Measurements from ENCODE around the gene LAD1. TPM values are rescaled to one million over a fixed set of nuclear protein-coding genes. Genes with fewer than 3 reads are reported as not detected.

LAD1 gene
- total RNA-seq, 1 donor from 2014 or later = not detected

DNA sequence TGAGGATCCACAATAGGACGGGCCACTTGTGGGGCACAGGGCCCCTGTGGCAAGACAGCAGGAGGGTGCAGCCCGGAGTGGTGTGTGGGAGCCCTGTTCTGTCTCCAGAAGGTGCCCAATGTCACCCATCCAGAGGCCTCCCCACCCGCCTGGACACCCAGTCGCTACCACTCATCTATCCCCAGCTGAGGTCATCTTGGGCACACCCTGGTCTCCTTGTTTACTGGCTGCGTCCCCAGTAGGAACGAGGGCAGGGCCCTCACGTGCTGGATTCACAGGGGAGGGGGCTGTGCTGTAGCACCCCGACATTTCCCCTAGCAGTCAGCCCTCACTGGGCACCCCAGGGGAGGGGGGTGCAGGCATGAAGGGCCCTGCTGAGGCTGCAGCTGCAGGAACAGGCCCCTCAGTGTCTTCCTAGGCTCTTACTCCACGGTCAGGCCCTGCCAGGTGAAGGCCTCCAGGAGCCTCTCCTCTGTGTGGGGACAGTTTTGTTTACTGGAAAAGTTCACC, 19.3 kb downstream of the LAD1 start:
- no peak overlapping the region for H3K4me3 Mint-ChIP-seq
- DNase-seq (ENCODE audit: low spot score) = no peak
- H3K36me3 Mint-ChIP-seq (ENCODE audit: low read depth) = no peaks in the 10 kb centered on the region
- intact Hi-C loops (cut with micrococcal nuclease) = no loop called here
- no peak overlapping the region for H3K27ac Mint-ChIP-seq
- no peaks in the 10 kb centered on the region for H3K4me1 Mint-ChIP-seq (ENCODE audit: low read depth)
- no peaks in the 10 kb centered on the region for H3K9me3 Mint-ChIP-seq
- H3K27me3 Mint-ChIP-seq (ENCODE audit: insufficient read depth) = peaks cover 6% of the 10 kb centered on the region

DNA sequence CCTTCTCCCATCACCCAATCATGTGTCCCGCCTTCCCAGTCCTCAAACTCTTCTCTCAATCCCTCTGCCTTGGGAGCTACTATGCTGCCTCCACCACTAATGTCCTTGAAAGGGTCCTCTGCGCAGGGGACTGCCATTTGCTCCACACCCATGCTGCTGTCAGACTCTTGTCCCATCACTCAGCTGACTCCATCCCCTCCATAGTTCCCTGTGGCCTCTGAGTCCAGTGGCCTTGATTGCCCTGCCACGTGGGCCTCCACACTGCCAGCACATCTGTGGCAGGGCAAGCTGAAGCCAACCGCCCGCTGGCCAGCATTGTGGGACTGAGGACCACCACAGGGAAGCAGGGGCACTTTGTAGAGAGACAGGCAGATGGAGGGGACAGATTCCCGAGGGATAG, 20.3 kb downstream of the LAD1 start:
- Mint-ChIP-seq H3K9me3 (no peaks in the 10 kb centered on the region), H3K27me3 (ENCODE audit: insufficient read depth) (peaks cover 5% of the 10 kb centered on the region), H3K36me3 (ENCODE audit: low read depth) (no peaks in the 10 kb centered on the region), H3K4me1 (ENCODE audit: low read depth) (no peaks in the 10 kb centered on the region), H3K27ac (no peak overlapping the region), H3K4me3 (no peak overlapping the region)
- no peak for DNase-seq (ENCODE audit: low spot score)
- intact Hi-C loops (cut with micrococcal nuclease) = no loop called here

DNA sequence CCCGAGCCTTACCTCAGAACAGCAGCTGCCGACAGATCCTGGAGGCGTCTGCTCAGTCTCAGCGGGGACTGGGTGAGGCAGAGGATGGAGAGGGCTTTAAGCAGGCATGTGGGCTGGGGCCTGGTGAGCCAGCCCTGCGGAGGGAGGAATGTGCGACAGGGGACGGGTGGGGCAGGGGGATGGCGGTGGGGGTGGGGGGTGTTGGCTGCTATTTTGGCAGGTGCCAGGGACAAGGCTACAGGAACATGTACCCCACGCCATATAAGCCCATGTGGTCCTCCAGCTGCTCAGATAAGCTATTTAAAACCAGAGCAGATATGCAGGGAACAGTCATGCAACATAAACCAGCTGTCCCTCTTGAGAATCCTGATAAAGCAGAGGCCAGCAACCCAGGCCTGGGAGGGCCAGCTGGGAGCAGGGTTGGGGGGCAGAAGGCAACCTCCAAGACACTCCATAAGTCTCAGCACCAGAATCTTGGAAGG, 21.5 kb downstream of the LAD1 start, which contains the start of gene TNNT2:
TNNT2 (minus strand) TSS at position 70 of the 482 bp plus-strand sequence. CDS start 4,426 bp downstream, outside the sequence.
- intact Hi-C loops (cut with micrococcal nuclease) = no loop called here
- Mint-ChIP-seq H3K36me3 (ENCODE audit: low read depth) (no peaks in the 10 kb centered on the region), H3K27ac (no peak within 1 kb of the TSS), H3K4me3 (no peak within 1 kb of the TSS), H3K4me1 (ENCODE audit: low read depth) (no peaks in the 10 kb centered on the region), H3K27me3 (ENCODE audit: insufficient read depth) (peaks cover 10% of the 10 kb centered on the region), H3K9me3 (no peaks in the 10 kb centered on the region)
- no peak for DNase-seq (ENCODE audit: low spot score)

DNA sequence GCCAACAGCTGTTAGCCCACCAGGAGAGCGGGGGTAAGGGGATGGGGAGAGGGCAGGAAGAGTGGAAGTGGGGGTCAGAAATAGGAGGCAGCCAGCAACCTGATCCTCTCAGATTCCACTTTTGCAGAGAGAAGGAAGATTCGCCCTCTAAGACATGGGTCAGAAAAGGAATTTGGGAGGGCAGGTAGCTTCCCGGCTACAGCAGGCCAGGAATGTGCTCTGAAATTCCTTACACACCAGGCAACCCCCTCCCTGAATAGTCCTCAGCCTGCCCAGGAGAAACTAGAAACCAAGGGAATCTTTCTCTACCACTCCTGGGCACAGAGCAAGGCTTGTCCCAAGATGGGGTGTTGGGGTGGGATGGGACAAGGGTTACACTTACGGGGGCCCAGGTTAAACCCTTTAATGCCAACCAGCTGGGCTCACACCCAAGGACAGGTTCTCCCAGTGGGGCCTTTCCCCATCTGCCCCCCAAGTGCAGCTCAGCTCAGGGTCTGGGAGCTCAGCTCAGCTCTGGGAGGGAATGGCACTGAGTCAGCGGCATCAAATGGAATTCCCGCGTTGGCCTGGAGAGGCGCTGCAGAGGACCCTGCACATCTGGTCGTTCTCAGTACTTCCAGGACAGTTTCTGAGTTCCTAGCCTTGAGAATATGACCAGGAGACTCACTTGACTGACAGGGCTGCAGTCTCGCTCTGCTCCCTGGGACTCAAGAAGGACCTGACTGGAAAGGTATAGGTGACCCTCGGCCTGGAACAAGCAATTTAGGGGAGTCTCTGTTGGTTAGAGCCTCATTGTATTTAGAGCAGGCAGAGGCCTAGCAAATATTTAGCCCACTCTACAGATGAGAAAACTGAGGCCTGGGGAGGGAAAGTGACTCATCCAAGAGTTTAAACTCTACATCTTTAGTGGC, 22.4 kb downstream of the LAD1 start:
- DNase-seq (ENCODE audit: low spot score) = no peak
- Mint-ChIP-seq H3K27ac (no peak overlapping the region), H3K4me1 (ENCODE audit: low read depth) (no peaks in the 10 kb centered on the region), H3K27me3 (ENCODE audit: insufficient read depth) (peaks cover 10% of the 10 kb centered on the region), H3K36me3 (ENCODE audit: low read depth) (no peaks in the 10 kb centered on the region), H3K4me3 (no peak overlapping the region), H3K9me3 (no peaks in the 10 kb centered on the region)
- intact Hi-C loops (cut with micrococcal nuclease) = no loop called here

DNA sequence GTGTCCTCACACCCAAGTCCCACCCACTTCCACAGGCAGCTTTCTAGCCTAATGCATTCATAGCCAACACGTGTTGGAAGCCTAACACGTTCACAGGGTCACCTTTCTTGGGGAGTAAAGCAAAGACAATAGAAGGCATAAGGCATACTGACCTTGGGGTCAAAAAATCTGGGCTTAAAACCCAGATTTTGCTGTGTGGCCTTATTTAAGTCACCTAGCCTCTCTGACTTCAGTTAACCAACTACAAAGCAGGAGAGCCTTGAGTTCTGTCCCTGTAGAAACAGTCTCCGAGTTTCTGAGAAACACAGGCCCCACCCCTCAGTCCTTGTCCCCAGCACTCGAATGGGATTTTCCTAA, 23.0 kb downstream of the LAD1 start:
- H3K4me3 Mint-ChIP-seq = no peak overlapping the region
- DNase-seq (ENCODE audit: low spot score) = no peak
- H3K27ac Mint-ChIP-seq = no peak overlapping the region
- no peaks in the 10 kb centered on the region for H3K36me3 Mint-ChIP-seq (ENCODE audit: low read depth)
- peaks cover 16% of the 10 kb centered on the region for H3K27me3 Mint-ChIP-seq (ENCODE audit: insufficient read depth)
- H3K9me3 Mint-ChIP-seq = no peaks in the 10 kb centered on the region
- intact Hi-C loops (cut with micrococcal nuclease) = no loop called here
- H3K4me1 Mint-ChIP-seq (ENCODE audit: low read depth) = no peaks in the 10 kb centered on the region

DNA sequence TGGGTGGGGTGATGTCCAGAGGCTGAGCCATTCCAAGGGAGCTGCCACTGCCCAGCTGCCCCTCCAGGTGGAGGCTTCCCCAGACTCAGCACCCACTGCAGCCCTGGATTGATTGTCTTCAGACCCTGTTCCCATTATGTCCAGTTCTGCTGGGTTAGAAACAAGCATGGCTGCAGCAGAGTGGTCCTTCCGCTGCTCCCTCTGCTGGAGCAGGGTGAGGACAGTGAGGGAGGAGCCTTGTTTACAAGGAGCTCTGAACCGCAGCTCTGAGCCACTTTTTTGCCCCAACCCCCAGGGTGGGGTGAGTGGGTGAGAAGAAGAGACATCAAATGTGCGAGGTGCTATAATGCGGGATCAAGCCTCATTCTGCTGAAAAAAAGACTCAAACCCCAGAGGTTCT, 24.0 kb downstream of the LAD1 start:
- DNase-seq (ENCODE audit: low spot score) = no peak
- Mint-ChIP-seq H3K36me3 (ENCODE audit: low read depth) (no peaks in the 10 kb centered on the region), H3K27me3 (ENCODE audit: insufficient read depth) (peaks cover 17% of the 10 kb centered on the region), H3K4me1 (ENCODE audit: low read depth) (no peaks in the 10 kb centered on the region), H3K4me3 (no peak overlapping the region), H3K27ac (no peak overlapping the region), H3K9me3 (no peaks in the 10 kb centered on the region)
- intact Hi-C loops (cut with micrococcal nuclease) = no loop called here

DNA sequence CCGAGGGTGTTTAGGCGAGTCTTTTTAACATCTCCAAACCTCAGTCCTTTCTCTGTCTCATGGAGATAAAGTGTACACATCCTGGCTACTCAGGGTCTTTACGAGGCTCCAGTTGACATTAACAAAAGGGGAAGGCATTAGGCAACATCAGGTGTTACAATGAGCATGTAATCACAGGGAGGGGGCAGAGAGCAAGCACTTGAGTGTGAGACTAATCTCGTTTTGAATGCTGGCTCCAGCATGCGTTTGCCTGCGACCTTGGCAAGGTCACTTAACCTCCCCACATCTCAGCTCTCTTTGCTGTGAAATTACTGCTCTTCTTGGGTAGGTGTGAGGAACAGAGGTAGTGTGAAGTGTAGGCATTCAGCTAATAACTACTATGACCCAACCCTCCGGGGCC, 24.8 kb downstream of the LAD1 start:
- Mint-ChIP-seq H3K4me3 (no peak overlapping the region), H3K36me3 (ENCODE audit: low read depth) (no peaks in the 10 kb centered on the region), H3K9me3 (no peaks in the 10 kb centered on the region), H3K27me3 (ENCODE audit: insufficient read depth) (peaks cover 17% of the 10 kb centered on the region), H3K4me1 (ENCODE audit: low read depth) (no peaks in the 10 kb centered on the region), H3K27ac (no peak overlapping the region)
- intact Hi-C loops (cut with micrococcal nuclease) = no loop called here
- no peak for DNase-seq (ENCODE audit: low spot score)

DNA sequence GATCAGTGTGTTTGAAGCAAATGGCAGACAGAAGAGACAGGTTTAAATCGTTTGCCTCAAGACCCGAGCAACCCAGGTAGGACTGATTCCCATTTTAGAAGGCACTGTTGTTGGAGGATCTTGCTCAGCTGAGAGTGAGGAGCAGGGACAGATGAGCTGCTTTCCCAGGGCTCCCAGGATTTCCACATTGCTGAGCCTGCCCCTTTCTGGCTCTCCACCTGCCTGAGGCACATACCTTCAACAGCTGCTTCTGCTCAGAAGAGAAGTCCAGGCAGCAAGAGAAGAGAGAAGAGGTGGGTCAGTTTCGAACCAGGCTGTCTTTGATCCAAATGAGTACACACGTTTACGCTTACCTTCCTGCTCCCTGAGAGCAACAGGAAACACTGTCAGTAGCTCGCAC, 27.3 kb downstream of the LAD1 start:
- H3K4me1 Mint-ChIP-seq (ENCODE audit: low read depth) = no peaks in the 10 kb centered on the region
- no peaks in the 10 kb centered on the region for H3K9me3 Mint-ChIP-seq
- H3K4me3 Mint-ChIP-seq = no peak overlapping the region
- no peaks in the 10 kb centered on the region for H3K36me3 Mint-ChIP-seq (ENCODE audit: low read depth)
- intact Hi-C loops (cut with micrococcal nuclease) = no loop called here
- DNase-seq (ENCODE audit: low spot score) = no peak
- peaks cover 18% of the 10 kb centered on the region for H3K27me3 Mint-ChIP-seq (ENCODE audit: insufficient read depth)
- H3K27ac Mint-ChIP-seq = no peak overlapping the region

DNA sequence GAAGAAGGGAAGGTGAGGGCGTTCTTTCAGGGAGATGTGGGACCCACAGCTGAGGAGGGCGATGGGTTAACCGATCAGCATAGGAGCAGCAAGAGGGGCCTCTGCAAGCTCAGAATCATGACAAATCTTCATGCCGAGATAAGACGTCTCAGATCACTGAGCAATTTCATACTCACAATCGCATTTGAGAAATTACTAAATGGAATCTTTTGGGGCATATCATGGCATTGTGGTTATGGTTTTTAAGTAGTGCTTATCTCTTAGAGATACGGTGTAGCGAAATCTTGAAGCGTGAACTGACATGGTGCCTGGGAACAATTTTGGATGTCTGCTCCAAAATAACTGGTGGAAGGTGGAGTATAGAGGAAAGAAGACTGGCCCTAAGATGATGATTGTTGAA, 27.8 kb downstream of the LAD1 start:
- H3K36me3 Mint-ChIP-seq (ENCODE audit: low read depth) = no peaks in the 10 kb centered on the region
- no peak overlapping the region for H3K27ac Mint-ChIP-seq
- H3K4me1 Mint-ChIP-seq (ENCODE audit: low read depth) = no peaks in the 10 kb centered on the region
- H3K27me3 Mint-ChIP-seq (ENCODE audit: insufficient read depth) = peaks cover 18% of the 10 kb centered on the region
- no peaks in the 10 kb centered on the region for H3K9me3 Mint-ChIP-seq
- no peak for DNase-seq (ENCODE audit: low spot score)
- intact Hi-C loops (cut with micrococcal nuclease) = no loop called here
- no peak overlapping the region for H3K4me3 Mint-ChIP-seq

DNA sequence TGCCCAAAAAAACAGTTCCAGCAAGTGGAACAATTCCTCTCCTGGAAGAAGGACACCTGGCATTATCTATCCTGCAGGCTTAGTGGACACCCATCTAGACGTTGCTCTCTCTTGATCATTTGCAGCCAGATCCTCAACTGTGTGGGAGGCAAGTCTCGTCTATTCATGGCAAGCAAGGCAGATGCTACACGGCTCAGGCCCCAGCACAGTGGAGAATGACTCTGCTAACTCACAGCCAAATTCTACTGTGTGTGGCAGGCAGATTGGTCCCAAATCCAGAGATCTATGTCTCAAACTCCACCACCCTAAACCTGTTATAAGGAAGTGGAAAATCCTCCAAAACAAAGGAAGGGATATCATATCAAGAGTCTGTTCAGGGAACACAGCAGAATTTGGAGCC, 28.6 kb downstream of the LAD1 start:
- intact Hi-C loops (cut with micrococcal nuclease) = no loop called here
- H3K27me3 Mint-ChIP-seq (ENCODE audit: insufficient read depth) = peaks cover 18% of the 10 kb centered on the region
- no peaks in the 10 kb centered on the region for H3K9me3 Mint-ChIP-seq
- H3K36me3 Mint-ChIP-seq (ENCODE audit: low read depth) = no peaks in the 10 kb centered on the region
- no peak for DNase-seq (ENCODE audit: low spot score)
- no peak overlapping the region for H3K27ac Mint-ChIP-seq
- H3K4me3 Mint-ChIP-seq = no peak overlapping the region
- H3K4me1 Mint-ChIP-seq (ENCODE audit: low read depth) = no peaks in the 10 kb centered on the region

DNA sequence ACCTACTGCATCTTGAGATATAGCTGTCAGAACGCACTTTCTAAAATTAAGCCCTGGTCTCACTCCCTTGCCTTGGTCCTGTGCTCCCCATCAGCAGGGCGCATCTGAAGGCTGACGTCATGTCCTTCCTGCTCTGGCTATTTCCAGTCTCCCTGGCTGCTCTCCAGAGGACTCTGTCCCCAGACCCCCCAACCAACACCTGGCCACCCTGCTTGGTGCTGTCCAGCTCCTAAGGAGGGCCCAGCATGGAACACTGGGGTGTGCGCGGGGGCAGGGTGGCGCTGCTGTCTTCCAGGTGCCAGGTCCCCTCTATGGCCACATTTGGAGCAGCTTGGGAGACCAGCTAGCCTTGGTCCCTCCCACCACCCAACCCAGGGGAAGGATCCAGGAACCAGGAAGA, 29.9 kb downstream of the LAD1 start:
- intact Hi-C loops (cut with micrococcal nuclease) = no loop called here
- H3K27me3 Mint-ChIP-seq (ENCODE audit: insufficient read depth) = peaks cover 13% of the 10 kb centered on the region
- H3K36me3 Mint-ChIP-seq (ENCODE audit: low read depth) = no peaks in the 10 kb centered on the region
- H3K4me3 Mint-ChIP-seq = no peak overlapping the region
- no peak overlapping the region for H3K27ac Mint-ChIP-seq
- H3K9me3 Mint-ChIP-seq = no peaks in the 10 kb centered on the region
- DNase-seq (ENCODE audit: low spot score) = no peak
- H3K4me1 Mint-ChIP-seq (ENCODE audit: low read depth) = no peaks in the 10 kb centered on the region

DNA sequence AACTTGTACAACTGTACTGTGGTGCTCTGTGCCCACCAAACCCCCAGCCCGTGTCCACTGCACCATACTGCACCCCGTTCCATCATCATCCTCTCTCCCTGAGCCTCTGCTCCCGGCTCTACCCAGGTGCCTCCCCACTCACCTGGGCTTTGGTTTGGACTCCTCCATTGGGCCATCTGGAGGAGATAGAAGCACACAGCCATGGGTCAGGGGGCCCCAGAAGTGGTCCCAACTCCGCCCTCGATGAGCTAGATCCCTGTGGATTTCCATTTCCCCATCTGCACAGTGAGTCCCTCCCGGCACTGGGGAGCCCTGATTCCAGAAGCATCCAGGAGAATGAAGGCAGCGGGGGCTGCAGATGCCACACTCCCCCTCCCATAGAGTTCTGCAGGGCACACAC, 32.4 kb downstream of the LAD1 start:
- intact Hi-C loops (cut with micrococcal nuclease) = no loop called here
- Mint-ChIP-seq H3K27ac (no peak overlapping the region), H3K4me1 (ENCODE audit: low read depth) (no peaks in the 10 kb centered on the region), H3K27me3 (ENCODE audit: insufficient read depth) (peaks cover 10% of the 10 kb centered on the region), H3K36me3 (ENCODE audit: low read depth) (no peaks in the 10 kb centered on the region), H3K9me3 (no peaks in the 10 kb centered on the region), H3K4me3 (no peak overlapping the region)
- DNase-seq (ENCODE audit: low spot score) = no peak

DNA sequence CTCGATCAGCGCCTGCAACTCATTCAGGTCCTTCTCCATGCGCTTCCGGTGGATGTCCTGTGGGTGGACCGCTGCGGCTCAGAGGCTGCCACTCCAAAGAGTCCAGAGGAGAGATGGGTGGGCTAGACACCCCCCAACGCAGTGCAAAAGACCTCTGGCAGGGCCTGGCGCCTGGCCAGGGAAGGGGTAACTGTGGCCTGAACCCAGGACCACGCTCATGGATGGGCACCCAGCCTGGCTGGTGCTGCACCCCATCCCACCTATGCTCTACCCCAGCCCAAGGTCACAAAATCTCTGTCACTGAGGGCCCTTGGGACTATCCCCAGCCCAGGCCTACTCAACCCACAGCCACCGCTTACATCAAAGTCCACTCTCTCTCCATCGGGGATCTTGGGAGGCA, 33.9 kb downstream of the LAD1 start:
- Mint-ChIP-seq H3K36me3 (ENCODE audit: low read depth) (no peaks in the 10 kb centered on the region), H3K27ac (no peak overlapping the region), H3K4me1 (ENCODE audit: low read depth) (no peaks in the 10 kb centered on the region), H3K9me3 (no peaks in the 10 kb centered on the region), H3K27me3 (ENCODE audit: insufficient read depth) (peaks cover 4% of the 10 kb centered on the region), H3K4me3 (no peak overlapping the region)
- intact Hi-C loops (cut with micrococcal nuclease) = no loop called here
- DNase-seq (ENCODE audit: low spot score) = no peak

DNA sequence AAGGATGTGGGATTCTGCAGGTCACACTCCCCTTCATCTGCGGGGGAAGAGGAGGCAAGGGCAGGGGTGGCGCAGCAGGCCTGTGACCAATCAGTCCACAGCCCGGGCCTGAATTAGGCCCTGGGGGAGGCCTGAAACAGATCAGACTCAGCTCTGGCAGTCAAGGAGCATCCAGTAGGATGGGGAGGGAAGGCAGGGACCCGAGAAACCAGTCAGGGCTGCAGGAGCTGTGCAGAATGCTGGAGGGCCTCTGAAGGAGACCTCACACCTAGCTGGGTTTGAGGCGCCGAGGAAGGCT, 34.4 kb downstream of the LAD1 start:
- H3K36me3 Mint-ChIP-seq (ENCODE audit: low read depth) = no peaks in the 10 kb centered on the region
- no peak for DNase-seq (ENCODE audit: low spot score)
- no peaks in the 10 kb centered on the region for H3K9me3 Mint-ChIP-seq
- H3K4me1 Mint-ChIP-seq (ENCODE audit: low read depth) = no peaks in the 10 kb centered on the region
- no peak overlapping the region for H3K4me3 Mint-ChIP-seq
- H3K27ac Mint-ChIP-seq = no peak overlapping the region
- intact Hi-C loops (cut with micrococcal nuclease) = no loop called here
- peaks cover 4% of the 10 kb centered on the region for H3K27me3 Mint-ChIP-seq (ENCODE audit: insufficient read depth)

Measured in activated T-helper 1 cell treated with anti-CD3 and anti-CD28 coated beads, Interleukin-12 subunit alpha, Interleukin-12 subunit beta, Interleukin-2, Interleukin-4 antibody, amounts not matched to agents 30 ng/mL and 10 ng/mL and 1 ng/mL, durations not matched to agents 14 hours and 24 hours and 36 hours (primary cell).